ENCODE measurements around the gene ICA1. TPM values are rescaled to one million over a fixed set of nuclear protein-coding genes. Genes with fewer than 3 reads are reported as not detected.
"Not testable (repeated sequence)": the region's sequence is repeated elsewhere in the genome, so short reads cannot be mapped to it uniquely, and the experiment has no call there.

The ICA1 gene
- total RNA-seq, 1 donor from 2014 or later = 49.8 TPM

DNA sequence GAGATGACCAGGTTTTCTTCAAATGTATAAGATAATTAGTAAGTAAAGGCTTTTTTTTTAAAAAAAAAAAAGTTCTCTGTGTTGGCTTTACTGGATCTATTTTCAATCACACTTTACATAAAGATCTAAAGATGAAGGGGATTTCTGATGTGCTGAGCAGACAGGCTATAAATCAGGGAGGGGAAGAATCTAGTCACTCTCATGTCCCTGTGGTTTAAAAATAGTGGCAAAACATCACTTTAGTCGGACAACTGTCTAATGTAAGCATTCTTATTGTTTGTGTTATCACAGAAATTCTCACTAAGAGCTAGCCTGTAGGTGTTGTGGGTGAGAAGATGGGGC, 132.7 kb downstream of the ICA1 start:
- DNase-seq = no peak

- no peak for DNase-seq
Measured at GRCh38 chr7:8128449-8129317, 133.3 kb downstream of the ICA1 start.

- DNase-seq = no peak
Measured at GRCh38 chr7:8126601-8127167, 135.3 kb downstream of the ICA1 start.

DNA sequence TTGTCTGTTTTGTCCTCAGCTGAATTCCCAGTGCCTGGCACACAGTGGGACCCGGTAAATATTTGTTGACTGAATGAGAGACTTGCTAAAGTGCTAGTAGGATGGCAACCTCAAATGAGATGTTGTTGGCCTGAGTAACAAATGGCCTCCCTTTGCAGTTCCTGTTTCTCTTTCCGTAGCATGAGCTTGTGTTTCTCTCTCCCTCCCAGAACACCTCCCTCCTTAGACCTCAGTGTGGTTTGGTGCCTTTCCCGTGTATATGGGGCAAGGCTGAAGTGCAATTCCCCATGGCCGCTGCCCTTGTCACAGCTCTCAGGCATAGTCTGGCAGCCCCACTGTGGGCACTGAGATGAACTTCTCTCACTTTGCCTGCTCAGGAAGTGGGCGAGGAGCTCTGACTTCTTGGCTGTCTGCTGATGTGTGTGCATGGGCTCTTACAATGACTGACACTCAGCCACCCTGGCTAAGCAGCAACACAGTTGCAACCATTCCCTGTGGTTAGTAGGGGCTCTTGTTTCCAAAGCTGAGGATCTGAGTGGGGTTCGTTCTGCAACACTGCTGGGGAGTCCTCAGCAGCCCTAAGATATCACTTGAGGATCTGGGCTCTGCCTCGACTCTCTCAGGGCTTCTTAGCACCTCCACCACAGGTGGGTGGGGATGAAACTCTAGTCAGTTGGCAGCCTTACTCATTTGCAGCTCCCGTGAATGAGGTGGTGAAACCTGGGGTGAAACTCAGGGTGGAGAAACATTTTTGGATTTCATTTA, 136.1 kb downstream of the ICA1 start:
- DNase-seq = no peak

GRCh38 chr7:8121243-8121642, 140.7 kb downstream of the ICA1 start:
- no peak for DNase-seq

- no peak for DNase-seq
Measured at GRCh38 chr7:8120390-8121058, 141.4 kb downstream of the ICA1 start.

DNA sequence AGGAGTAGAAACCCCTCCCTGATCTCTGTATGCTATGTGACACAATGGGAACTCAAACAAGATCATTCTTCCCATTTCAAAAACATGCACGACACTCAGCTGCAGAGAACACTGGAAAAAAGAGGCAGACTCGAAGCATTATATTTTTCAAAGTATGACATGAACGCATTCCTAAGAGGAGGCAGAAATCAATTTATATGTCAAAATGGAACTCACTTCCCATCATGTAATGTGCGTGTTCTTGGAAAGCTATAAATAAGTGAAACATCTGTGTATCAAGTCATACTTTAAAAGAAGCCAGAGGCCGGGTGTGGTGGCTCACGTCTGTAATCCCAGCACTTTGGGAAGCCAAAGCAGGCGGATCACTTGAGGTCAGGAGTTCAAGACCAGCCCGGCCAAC, 142.7 kb downstream of the ICA1 start:
- no peak for DNase-seq

DNA sequence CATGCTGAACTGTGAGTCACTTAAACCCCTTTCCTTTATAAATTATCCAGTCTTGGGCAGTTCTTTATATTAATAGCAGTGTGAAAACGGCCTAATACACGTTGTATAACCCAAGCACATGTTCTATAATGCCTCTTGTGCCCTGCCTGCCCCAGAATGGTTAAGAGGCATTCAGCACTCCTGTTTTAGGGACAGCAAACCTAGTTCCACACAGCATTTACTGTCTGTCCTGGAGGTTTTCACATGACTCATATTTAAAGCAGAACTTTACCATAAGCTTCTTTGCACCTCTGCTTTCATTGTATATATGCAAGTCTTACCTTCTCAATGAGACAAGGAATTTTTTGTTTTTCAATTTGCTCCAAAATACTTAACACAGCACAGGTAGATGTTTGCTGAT, 144.8 kb downstream of the ICA1 start:
- DNase-seq = no peak

DNA sequence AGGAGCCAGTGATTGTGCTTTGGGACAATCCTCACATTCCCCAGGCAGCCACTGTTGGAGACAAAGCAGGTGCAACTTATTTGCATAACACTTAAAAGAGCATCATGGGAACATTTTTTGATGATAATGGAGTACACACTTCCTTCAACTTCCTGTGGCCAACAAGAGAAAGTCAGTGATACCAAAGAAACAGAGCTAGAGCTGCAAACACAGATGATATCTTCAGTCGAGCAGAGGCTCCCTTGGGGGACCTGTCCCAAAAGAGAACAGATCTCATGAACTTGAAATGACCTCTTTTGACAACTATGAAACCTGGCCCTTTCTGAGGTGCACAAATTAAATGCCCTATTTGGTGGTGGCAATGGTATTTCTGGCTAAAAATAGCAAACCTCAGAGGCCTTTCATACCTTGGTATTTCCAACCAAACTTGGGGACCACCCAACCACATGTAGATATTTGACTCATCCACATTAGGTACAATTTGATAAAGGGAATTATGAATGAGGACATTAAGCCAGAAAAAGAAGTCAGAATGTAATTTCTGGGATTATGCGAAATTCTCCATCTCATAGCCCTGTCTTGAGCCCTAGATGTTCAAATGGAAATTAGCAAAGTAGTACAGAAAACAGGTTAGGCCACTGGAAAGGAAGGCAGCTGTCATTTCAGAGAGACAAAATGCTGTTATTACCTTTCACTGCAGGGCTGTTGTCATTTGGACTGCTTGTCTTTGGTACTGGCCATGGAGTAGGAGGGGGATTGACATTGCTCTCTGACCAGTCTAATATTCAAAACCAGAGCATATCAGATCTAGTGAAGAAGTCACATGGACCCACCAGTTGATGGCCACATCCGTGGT, 146.2 kb downstream of the ICA1 start:
- no peak for DNase-seq

GRCh38 chr7:8114175-8114574, 147.8 kb downstream of the ICA1 start:
- no peak for DNase-seq

DNA sequence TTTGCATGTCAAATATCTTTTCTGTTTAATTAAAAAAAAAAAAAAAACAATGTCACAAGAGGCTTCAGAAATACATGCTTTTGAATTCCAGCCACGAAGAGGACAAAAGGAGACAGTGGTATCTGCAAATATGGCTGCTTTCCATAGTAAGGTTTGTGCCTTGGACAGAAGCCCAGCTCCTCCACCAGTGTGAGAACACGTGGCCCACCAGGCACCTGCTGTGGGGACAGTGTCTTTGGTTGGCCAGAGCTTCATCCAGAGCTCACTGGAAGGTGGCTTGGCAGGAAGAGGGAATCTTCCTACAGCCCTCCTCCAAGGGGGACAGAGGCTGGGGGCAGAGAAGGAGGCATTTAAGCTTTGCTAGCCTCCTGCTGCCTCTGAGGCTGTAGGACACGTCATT, 148.8 kb downstream of the ICA1 start:
- DNase-seq = no peak

DNA sequence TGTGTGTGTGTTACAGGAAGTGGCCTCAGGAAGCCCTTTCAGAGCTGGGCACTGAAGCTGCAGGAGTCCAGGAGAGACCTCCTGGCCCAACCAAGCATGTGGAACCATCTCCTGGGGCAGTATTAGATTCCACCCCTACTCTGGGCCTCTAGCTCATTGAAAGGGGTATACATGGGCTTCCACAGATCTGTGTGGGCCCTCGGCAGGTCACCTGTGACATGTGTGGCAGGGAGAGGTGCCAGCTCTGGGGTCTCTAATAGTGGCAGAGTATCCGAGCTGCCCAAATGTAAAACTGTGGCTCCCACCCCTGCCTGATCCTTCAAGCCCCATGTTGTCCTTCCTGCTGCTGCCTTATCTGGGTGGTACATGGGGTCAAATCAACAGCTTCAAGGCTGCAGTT, 149.3 kb downstream of the ICA1 start:
- no peak for DNase-seq

DNA sequence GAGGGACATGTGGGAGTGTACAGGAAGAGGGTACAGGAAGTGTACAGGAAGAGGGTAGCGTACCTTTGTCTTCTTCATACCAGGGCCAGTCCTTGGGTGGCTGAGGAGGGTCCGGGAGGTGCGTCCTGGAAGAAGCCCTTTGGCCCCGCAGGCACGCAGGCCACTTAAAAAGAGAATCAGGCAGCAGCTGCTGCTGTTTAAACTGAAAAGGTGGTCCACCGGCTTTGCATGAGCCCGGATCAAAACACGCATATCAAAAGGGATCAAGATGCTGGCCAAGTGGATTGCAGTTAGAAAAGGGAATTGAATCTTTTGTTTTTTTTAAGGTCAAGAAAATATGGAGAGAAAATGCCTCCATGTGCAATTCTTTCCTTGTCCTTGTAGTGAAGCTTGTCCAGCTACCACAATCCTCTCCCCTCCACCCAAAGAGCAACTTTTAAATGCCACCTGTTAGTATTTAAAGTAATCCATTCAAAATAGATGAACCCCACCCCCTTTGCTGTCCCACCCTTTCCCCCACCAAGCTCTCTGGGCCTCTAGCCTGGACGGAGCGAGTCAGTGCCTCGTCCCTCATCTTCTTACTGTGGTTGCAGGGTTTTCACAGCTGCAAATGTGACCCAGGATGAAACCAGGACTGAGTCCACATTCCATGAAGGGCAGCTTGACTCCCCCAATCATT, 150.5 kb downstream of the ICA1 start:
- no peak for DNase-seq

DNA sequence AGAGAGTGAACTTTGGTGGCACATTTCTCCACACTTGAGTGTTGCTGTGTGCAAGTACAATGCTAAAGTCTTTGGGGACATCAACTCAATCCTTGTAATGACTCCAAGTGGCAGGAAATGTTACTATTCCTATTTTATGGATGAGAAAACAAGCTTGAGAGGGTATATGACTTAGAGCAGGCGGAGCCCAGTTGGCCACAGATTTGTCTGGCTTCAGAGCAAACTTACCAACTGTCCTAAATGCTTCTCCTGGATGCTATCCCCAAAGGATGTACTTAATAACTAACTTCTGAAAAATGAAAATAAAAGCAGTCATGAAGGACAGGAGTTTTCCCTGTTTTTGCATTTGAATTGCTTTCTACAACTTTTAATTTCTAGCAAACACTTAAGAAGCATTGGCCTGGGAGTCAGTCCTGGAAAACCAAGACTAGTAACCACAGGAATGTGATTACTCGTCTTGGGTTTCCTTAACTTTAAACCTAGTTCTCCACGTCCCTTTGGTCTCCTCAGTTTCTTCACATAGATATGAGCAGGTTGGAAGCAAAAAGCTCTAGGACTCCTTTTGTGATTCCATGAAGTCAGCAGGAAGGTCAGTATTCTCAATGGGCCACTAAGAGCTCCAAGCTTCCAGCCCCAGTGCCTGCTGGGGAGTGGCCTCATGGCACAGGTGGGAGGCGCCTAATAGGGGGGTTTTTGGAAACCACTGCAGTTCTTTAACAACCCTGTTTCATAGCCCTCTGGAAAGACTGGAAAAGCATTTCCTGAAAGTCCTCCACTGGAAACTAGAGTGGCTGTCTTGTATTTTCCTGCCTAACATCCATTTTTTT, 152.6 kb downstream of the ICA1 start:
- DNase-seq = no peak

DNA sequence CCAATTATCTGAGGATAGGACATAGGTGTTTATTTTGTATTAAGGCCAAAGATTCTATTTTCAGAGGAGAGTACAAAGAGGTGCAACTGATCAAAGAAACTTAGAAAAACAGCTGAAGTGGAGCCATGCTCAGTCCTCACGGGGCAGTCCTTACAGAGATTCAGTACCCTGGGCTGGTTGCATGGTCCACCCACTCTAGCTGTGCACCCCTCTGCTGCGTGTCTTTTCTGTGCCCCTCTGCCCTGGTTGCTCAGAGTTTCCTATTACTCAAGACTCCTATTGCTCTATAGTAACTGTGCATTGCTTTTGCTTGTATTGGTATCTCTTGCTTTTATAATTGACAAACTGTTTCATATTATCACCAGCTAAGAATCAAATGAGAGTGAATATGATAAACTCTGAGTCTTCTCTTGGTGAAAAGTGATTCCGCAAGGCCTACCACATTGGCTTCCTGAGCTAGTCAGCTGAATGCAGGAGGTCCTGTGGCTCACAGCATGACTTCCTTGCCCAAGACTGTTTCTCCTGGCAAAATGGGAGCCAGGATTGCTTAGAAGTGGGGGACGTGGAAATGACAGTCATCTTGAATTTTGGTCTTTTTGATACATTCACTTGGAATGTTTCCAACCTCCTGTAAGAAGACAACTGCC, 156.4 kb downstream of the ICA1 start:
- DNase-seq = no peak

GRCh38 chr7:8103282-8103681, 158.7 kb downstream of the ICA1 start:
- DNase-seq = no peak

GRCh38 chr7:8101292-8101691, 160.7 kb downstream of the ICA1 start:
- not testable (repeated sequence) for DNase-seq

GRCh38 chr7:8094164-8095140, 167.5 kb downstream of the ICA1 start:
- no peak for DNase-seq

- no peak for DNase-seq
Measured at GRCh38 chr7:8092140-8092539, 169.8 kb downstream of the ICA1 start.

All from occipital lobe (tissue), 2 donors.